ENCODE measurements around the gene GAPT.
A peak's percentile ranks its signal among the peaks of the same experiment; 100 is the strongest.

Gene GAPT

DNA sequence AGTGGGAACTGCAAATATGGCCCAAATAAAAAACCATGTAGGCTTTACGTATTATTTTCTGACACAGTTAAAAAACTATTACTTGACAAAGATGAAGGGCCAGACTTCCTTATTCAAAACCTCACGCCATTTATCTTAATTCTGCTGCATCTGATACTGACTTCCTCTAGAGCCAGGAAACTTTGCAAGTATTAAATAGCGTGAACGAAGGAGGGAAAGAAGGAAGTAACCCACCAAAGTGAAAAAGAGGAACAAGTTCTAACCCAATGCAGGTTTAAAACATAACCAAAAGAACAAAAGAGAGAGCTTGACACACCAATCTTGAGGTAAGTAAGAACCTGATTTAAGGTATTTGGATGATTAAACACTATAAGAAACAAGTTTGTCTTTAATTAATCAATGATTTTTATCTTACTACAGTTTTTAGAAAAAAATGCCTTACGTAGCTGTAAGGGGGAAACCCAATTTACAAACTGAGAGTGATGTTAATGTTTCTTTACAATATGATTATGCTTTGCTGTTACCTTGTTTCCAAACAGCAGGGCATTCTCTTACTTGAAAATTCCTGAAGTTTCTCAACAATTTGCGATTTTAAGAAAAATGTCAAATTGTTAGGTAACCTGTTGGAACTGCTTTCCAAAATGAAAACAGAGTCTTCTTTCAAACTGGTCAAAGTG, at the start of gene GAPT:
Gene GAPT, plus strand, starts transcription at position 220 of the 677 bp plus-strand sequence. CDS start 3,102 bp downstream, outside the sequence.
- no peaks in the 10 kb centered on the region for H3K27me3 ChIP-seq (ENCODE audit: insufficient read depth, low read length)
- H3K9me3 ChIP-seq (ENCODE audit: low read length), result no peaks in the 10 kb centered on the region
- H4K20me1 ChIP-seq (ENCODE audit: insufficient read depth, low read length), result no peaks in the 10 kb centered on the region
- peak within 1 kb of the TSS; percentile 74 for H3K9ac ChIP-seq (ENCODE audit: low read length)
- peak within 1 kb of the TSS; percentile 63 for H3K4me3 ChIP-seq (ENCODE audit: low read depth, low read length, poor library complexity, severe bottlenecking)
- H3K36me3 ChIP-seq (ENCODE audit: insufficient read depth, low read length), result peaks cover 29% of the 10 kb centered on the region; the same call in 1 of the 2 replicates
- TF ChIP-seq, protein P1, sequence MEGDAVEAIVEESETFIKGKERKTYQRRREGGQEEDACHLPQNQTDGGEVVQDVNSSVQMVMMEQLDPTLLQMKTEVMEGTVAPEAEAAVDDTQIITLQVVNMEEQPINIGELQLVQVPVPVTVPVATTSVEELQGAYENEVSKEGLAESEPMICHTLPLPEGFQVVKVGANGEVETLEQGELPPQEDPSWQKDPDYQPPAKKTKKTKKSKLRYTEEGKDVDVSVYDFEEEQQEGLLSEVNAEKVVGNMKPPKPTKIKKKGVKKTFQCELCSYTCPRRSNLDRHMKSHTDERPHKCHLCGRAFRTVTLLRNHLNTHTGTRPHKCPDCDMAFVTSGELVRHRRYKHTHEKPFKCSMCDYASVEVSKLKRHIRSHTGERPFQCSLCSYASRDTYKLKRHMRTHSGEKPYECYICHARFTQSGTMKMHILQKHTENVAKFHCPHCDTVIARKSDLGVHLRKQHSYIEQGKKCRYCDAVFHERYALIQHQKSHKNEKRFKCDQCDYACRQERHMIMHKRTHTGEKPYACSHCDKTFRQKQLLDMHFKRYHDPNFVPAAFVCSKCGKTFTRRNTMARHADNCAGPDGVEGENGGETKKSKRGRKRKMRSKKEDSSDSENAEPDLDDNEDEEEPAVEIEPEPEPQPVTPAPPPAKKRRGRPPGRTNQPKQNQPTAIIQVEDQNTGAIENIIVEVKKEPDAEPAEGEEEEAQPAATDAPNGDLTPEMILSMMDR (IDR thresholded peaks at IDR 0.05; ENCODE audit: low read length), result no peak
- TF ChIP-seq EZH2 (IDR thresholded peaks at IDR 0.05; ENCODE audit: borderline replicate concordance, low read length), result no peak
- H3K27ac ChIP-seq (ENCODE audit: low read depth, low read length, poor library complexity, severe bottlenecking), result peak within 1 kb of the TSS; percentile 84
- peak within 1 kb of the TSS; percentile 60 for H3K4me2 ChIP-seq (ENCODE audit: low read length)
- peaks cover 8% of the 10 kb centered on the region; the same call in 1 of the 2 replicates for H3K79me2 ChIP-seq (ENCODE audit: insufficient read depth, low read length)
- H3K4me1 ChIP-seq (ENCODE audit: insufficient read depth, low read length, severe bottlenecking), result peaks cover 36% of the 10 kb centered on the region
- no peaks in the 10 kb centered on the region for H3F3A ChIP-seq (ENCODE audit: insufficient read depth, low read length)
- peak within 1 kb of the TSS; percentile 48; the same call in 1 of the 2 replicates for H2AFZ ChIP-seq (ENCODE audit: low read length)
- no peaks in the 10 kb centered on the region for H3K9me2 ChIP-seq (ENCODE audit: low read depth, low read length)

DNA sequence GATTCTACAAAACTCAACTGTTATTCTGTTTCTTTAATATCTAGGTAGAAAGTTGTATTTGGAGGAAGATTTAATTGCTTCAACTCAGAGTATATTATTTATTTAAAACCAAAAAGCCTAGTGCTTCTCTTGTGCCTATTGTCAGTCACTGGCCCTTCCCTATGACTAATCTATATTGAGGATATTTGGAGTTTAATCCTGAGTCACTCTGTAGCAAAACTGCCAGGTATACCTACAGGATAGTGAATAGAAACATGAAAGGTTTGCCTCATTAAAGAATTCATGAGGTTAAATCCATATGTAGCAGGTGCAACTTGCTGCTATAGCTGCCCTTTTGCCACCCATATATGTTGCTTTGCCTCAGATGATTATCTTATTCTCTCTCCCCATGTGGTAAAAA, 46.4 kb upstream of the GAPT start:
- H3K4me2 ChIP-seq (ENCODE audit: low read length), result no peak overlapping the region
- H3K4me1 ChIP-seq (ENCODE audit: insufficient read depth, low read length, severe bottlenecking), result no peaks in the 10 kb centered on the region
- no peak overlapping the region for H2AFZ ChIP-seq (ENCODE audit: low read length)
- H3K79me2 ChIP-seq (ENCODE audit: insufficient read depth, low read length), result no peaks in the 10 kb centered on the region
- TF ChIP-seq EZH2 (IDR thresholded peaks at IDR 0.05; ENCODE audit: borderline replicate concordance, low read length), result no peak
- TF ChIP-seq, protein P1 (IDR thresholded peaks at IDR 0.05; ENCODE audit: low read length), result no peak
- H3K27ac ChIP-seq (ENCODE audit: low read depth, low read length, poor library complexity, severe bottlenecking), result no peak overlapping the region
- no peaks in the 10 kb centered on the region for H4K20me1 ChIP-seq (ENCODE audit: insufficient read depth, low read length)
- H3K9me2 ChIP-seq (ENCODE audit: low read depth, low read length), result no peaks in the 10 kb centered on the region
- no peaks in the 10 kb centered on the region for H3K9me3 ChIP-seq (ENCODE audit: low read length)
- H3K27me3 ChIP-seq (ENCODE audit: insufficient read depth, low read length), result no peaks in the 10 kb centered on the region
- no peaks in the 10 kb centered on the region for H3K36me3 ChIP-seq (ENCODE audit: insufficient read depth, low read length)
- no peak overlapping the region for H3K9ac ChIP-seq (ENCODE audit: low read length)
- no peak overlapping the region for H3K4me3 ChIP-seq (ENCODE audit: low read depth, low read length, poor library complexity, severe bottlenecking)
- H3F3A ChIP-seq (ENCODE audit: insufficient read depth, low read length), result no peaks in the 10 kb centered on the region

DNA sequence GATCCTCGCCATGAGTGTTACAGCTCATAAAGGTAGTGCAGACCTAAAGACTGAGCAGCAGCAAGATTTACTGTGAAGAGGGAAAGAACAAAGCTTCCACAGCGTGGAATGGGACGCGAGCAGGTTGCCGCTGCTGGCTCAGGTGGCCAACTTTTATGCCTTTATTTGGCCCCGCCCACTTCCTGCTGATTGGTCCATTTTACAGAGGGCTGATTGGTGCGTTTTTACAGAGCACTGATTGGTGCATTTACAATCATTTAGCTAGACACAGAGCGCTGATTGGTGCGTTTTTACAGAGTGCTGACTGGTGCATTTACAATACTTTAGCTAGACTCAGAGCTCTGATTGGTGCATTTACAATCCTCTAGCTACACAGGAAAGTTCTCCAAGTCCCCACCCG, 45.2 kb upstream of the GAPT start:
- Histone ChIP-seq H3K4me3 (ENCODE audit: low read depth, low read length, poor library complexity, severe bottlenecking) (no peak overlapping the region), H3K79me2 (ENCODE audit: insufficient read depth, low read length) (no peaks in the 10 kb centered on the region), H3K4me1 (ENCODE audit: insufficient read depth, low read length, severe bottlenecking) (no peaks in the 10 kb centered on the region), H2AFZ (ENCODE audit: low read length) (no peak overlapping the region), H3K27ac (ENCODE audit: low read depth, low read length, poor library complexity, severe bottlenecking) (no peak overlapping the region), H3K27me3 (ENCODE audit: insufficient read depth, low read length) (no peaks in the 10 kb centered on the region), H3K4me2 (ENCODE audit: low read length) (no peak overlapping the region), H3K9me3 (ENCODE audit: low read length) (no peaks in the 10 kb centered on the region), H3F3A (ENCODE audit: insufficient read depth, low read length) (no peaks in the 10 kb centered on the region), H3K9ac (ENCODE audit: low read length) (no peak overlapping the region), H3K9me2 (ENCODE audit: low read depth, low read length) (no peaks in the 10 kb centered on the region), H4K20me1 (ENCODE audit: insufficient read depth, low read length) (no peaks in the 10 kb centered on the region), H3K36me3 (ENCODE audit: insufficient read depth, low read length) (no peaks in the 10 kb centered on the region)
- TF ChIP-seq, protein P1 (IDR thresholded peaks at IDR 0.05; ENCODE audit: low read length), result no peak
- no peak for TF ChIP-seq EZH2 (IDR thresholded peaks at IDR 0.05; ENCODE audit: borderline replicate concordance, low read length)
